ENCODE data around the gene PRKG1.

GRCh38 chr10:51087114-51087513, 12.8 kb downstream of the PRKG1 start:
- no peak for TF ChIP-seq CTCF (IDR thresholded peaks at IDR 0.05; ENCODE audit: control extremely low read depth in 1 of 3, insufficient read depth in 1 of 3, low read depth in 1 of 3, low read length in 3 of 3)
- no peak for TF ChIP-seq POLR2AphosphoS5 (IDR thresholded peaks at IDR 0.05; ENCODE audit: low read depth, low read length)
- TF ChIP-seq CBX5 (IDR thresholded peaks at IDR 0.05; ENCODE audit: low read depth, low read length), result no peak

All from H1 (cell line).